Trophoblast cell (in vitro differentiated cells and primary cell): ENCODE data around the gene C12orf57.

Source experiments
- DNase-seq, 2 donors: peaks; one replicate each; pipeline ENCODE4 v3.0.0-alpha.2; 2016
- H2AFZ ChIP-seq: 2 replicates; pipeline ENCODE4 v1.6.1; 2013; ENCODE audit warnings: low read length, moderate library complexity, mild to moderate bottlenecking; ENCODE audit not compliant: insufficient read depth, poor library complexity
- H2AK5ac ChIP-seq: 2 replicates; pipeline ENCODE4 v1.6.1; 2013; ENCODE audit warnings: mild to moderate bottlenecking, low read length
- H2BK120ac ChIP-seq: 2 replicates; pipeline ENCODE4 v1.6.1; 2013; ENCODE audit warnings: low read length, mild to moderate bottlenecking, moderate library complexity; ENCODE audit not compliant: insufficient read depth, poor library complexity
- H2BK12ac ChIP-seq: 2 replicates; pipeline ENCODE4 v1.6.1; 2013; ENCODE audit warnings: mild to moderate bottlenecking, low read length, moderate library complexity
- H2BK5ac ChIP-seq: 2 replicates; pipeline ENCODE4 v1.6.1; 2013; ENCODE audit warnings: low read length, low read depth, moderate library complexity, mild to moderate bottlenecking; ENCODE audit not compliant: poor library complexity
- H3K14ac ChIP-seq: 2 replicates; pipeline ENCODE4 v1.6.1; 2013; ENCODE audit warnings: mild to moderate bottlenecking, low read length
- H3K18ac ChIP-seq: 2 replicates; pipeline ENCODE4 v1.6.1; 2013; ENCODE audit warnings: mild to moderate bottlenecking, low read length
- H3K23ac ChIP-seq: 2 replicates; pipeline ENCODE4 v1.6.1; 2013; ENCODE audit warnings: low read length
- H3K27ac ChIP-seq: 2 replicates; pipeline ENCODE4 v1.5.1; 2013; ENCODE audit warnings: low read depth, mild to moderate bottlenecking, inconsistent platforms, low read length, moderate library complexity
- H3K27me3 ChIP-seq: 2 replicates; pipeline ENCODE4 v1.6.1; 2013; ENCODE audit warnings: inconsistent platforms, mild to moderate bottlenecking, low read length, moderate library complexity; ENCODE audit not compliant: insufficient read depth
- H3K36me3 ChIP-seq, 2 experiments: 1 replicate in 1 of 2; 2 replicates in 1 of 2; pipeline ENCODE4 v1.6.1; 2013; ENCODE audit warnings: low read length in 2 of 2, mild to moderate bottlenecking in 2 of 2, moderate library complexity in 1 of 2; ENCODE audit not compliant: insufficient read depth in 2 of 2, control insufficient read depth in 1 of 2
- H3K4ac ChIP-seq: 2 replicates; pipeline ENCODE4 v1.6.1; 2013; ENCODE audit warnings: low read depth, mild to moderate bottlenecking, low read length, moderate library complexity
- H3K4me1 ChIP-seq, 2 experiments: 1 replicate in 1 of 2; 2 replicates in 1 of 2; pipeline ENCODE4 v1.6.1; 2013; ENCODE audit warnings: low read length in 2 of 2, mild to moderate bottlenecking in 2 of 2, moderate library complexity in 1 of 2; ENCODE audit not compliant: insufficient read depth in 2 of 2, control insufficient read depth in 1 of 2
- H3K4me2 ChIP-seq: 2 replicates; pipeline ENCODE4 v1.6.1; 2013; ENCODE audit warnings: inconsistent platforms, mild to moderate bottlenecking, low read length, moderate library complexity
- H3K4me3 ChIP-seq: 2 replicates; pipeline ENCODE4 v1.5.1; 2013; ENCODE audit warnings: mild to moderate bottlenecking, low read depth, low read length, inconsistent platforms
- H3K79me1 ChIP-seq: one replicate; pipeline ENCODE4 v1.6.1; 2013; ENCODE audit warnings: low read length
- H3K79me2 ChIP-seq: 2 replicates; pipeline ENCODE4 v1.6.1; 2013; ENCODE audit warnings: low read length, mild to moderate bottlenecking; ENCODE audit not compliant: control insufficient read depth, insufficient read depth, poor library complexity
- H3K9ac ChIP-seq: 2 replicates; pipeline ENCODE4 v1.6.1; 2013; ENCODE audit warnings: mild to moderate bottlenecking, low read length
- H3K9me3 ChIP-seq: 2 replicates; pipeline ENCODE4 v1.6.1; 2013; ENCODE audit warnings: low read depth, mild to moderate bottlenecking, control low read depth, inconsistent platforms, low read length; ENCODE audit not compliant: insufficient read depth
- H4K12ac ChIP-seq: 2 replicates; pipeline ENCODE4 v1.6.1; 2013; ENCODE audit warnings: low read depth, mild to moderate bottlenecking, low read length, moderate library complexity
- H4K8ac ChIP-seq: 2 replicates; pipeline ENCODE4 v1.6.1; 2013; ENCODE audit warnings: low read depth, mild to moderate bottlenecking, low read length, moderate library complexity
- H4K91ac ChIP-seq: one replicate; pipeline ENCODE4 v1.6.1; 2013; ENCODE audit warnings: low read depth, mild to moderate bottlenecking, low read length, moderate library complexity
- whole genome bisulfite sequencing: extraction: QIAGEN DNeasy Blood & Tissue Kit; methylation state at CpG from one replicate; pipeline ENCODE4 v1.1.7; 2013; ENCODE audit warnings: missing lambda C conversion rate; ENCODE audit not compliant: insufficient read length, insufficient coverage; ENCODE audit errors: extremely low coverage; 5-methylcytosine and 5-hydroxymethylcytosine counted together

Gene C12orf57

DNA sequence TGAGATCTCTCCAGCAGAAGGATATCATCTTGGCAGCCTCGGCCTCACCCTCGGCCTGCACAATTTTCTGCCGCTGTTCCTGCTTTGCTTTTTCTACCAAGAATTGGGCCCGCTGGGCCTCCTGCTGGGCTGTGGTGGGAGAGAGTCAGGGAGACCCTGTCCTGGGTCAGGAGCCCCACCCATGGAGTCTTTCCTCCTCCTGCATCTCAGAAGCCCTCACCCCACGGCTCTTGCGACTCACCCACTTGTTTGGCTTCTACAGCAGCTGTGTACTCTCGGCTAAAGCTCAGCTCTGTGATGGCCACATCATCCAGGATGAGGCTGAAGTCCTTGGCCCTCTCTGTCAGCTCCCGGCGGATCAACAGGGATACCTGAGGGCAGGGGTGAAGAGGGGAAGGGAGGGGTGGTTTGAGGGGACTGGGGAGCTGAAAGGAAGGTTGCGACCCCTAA lies 23.9 kb downstream of the C12orf57 start:
- no peak overlapping the region for H2BK120ac ChIP-seq
- peaks cover 25% of the 10 kb centered on the region for H3K79me2 ChIP-seq
- H4K8ac ChIP-seq = no peak overlapping the region
- H4K91ac ChIP-seq = no peak overlapping the region
- no peak overlapping the region for H3K4ac ChIP-seq
- peaks cover 32 to 45% of the 10 kb centered on the region in 2 experiments for H3K36me3 ChIP-seq
- peaks cover 8 to 14% of the 10 kb centered on the region in 2 experiments for H3K4me1 ChIP-seq
- H3K4me2 ChIP-seq = no peak overlapping the region
- no peak overlapping the region for H2AK5ac ChIP-seq
- H3K18ac ChIP-seq = no peak overlapping the region
- no peak overlapping the region for H3K9ac ChIP-seq
- no peak overlapping the region for H3K14ac ChIP-seq
- H2BK5ac ChIP-seq = no peak overlapping the region
- no peak for DNase-seq
- no CpG with 5 or more reads among the region's 10 CpGs for WGBS
- H3K79me1 ChIP-seq = peaks cover 21% of the 10 kb centered on the region
- no peak overlapping the region for H2AFZ ChIP-seq
- H3K27me3 ChIP-seq = no peaks in the 10 kb centered on the region
- no peak overlapping the region for H3K23ac ChIP-seq
- H4K12ac ChIP-seq = peak overlapping the region; percentile 16
- H3K27ac ChIP-seq = no peak overlapping the region
- no peak overlapping the region for H2BK12ac ChIP-seq
- H3K9me3 ChIP-seq = peaks cover 5% of the 10 kb centered on the region
- H3K4me3 ChIP-seq = no peak overlapping the region

DNA sequence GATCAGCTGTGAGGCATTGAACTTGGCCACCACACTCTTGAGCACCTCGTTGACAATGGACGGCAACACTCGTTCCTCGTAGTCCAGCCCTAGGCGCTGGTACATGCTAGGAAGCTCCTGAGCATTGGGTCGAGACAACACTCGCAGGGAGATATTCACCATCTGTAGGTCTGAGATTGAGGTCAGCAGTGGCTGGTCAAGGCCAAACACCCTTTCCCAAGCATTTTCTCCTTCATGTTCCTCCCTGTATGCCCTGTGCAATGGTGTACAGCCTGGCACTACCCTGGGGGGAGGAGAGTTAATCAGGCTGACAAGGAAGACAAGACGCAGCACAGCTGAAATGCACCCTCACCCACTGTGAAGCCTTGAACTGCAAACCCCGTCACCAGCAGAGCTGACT lies 24.6 kb downstream of the C12orf57 start:
- no peak overlapping the region for H2AK5ac ChIP-seq
- H3K79me2 ChIP-seq = peaks cover 19% of the 10 kb centered on the region
- H3K9ac ChIP-seq = peak overlapping the region; percentile 36
- H3K4me3 ChIP-seq = no peak overlapping the region
- H3K27me3 ChIP-seq = no peaks in the 10 kb centered on the region
- peaks cover 32 to 45% of the 10 kb centered on the region in 2 experiments for H3K36me3 ChIP-seq
- H4K91ac ChIP-seq = no peak overlapping the region
- WGBS = no CpG with 5 or more reads among the region's 9 CpGs
- H3K4me2 ChIP-seq = peak overlapping the region; percentile 54
- H4K12ac ChIP-seq = no peak overlapping the region
- H2BK120ac ChIP-seq = no peak overlapping the region
- no peak overlapping the region for H2BK5ac ChIP-seq
- H2BK12ac ChIP-seq = no peak overlapping the region
- H3K14ac ChIP-seq = no peak overlapping the region
- H3K23ac ChIP-seq = peak overlapping the region; percentile 56
- H3K9me3 ChIP-seq = peaks cover 3% of the 10 kb centered on the region
- H4K8ac ChIP-seq = no peak overlapping the region
- no peak overlapping the region for H3K4ac ChIP-seq
- DNase-seq = no peak
- H3K18ac ChIP-seq = no peak overlapping the region
- no peak overlapping the region for H2AFZ ChIP-seq
- no peak overlapping the region for H3K27ac ChIP-seq
- H3K4me1 ChIP-seq = peaks cover 6 to 13% of the 10 kb centered on the region in 2 experiments
- peaks cover 14% of the 10 kb centered on the region for H3K79me1 ChIP-seq

DNA sequence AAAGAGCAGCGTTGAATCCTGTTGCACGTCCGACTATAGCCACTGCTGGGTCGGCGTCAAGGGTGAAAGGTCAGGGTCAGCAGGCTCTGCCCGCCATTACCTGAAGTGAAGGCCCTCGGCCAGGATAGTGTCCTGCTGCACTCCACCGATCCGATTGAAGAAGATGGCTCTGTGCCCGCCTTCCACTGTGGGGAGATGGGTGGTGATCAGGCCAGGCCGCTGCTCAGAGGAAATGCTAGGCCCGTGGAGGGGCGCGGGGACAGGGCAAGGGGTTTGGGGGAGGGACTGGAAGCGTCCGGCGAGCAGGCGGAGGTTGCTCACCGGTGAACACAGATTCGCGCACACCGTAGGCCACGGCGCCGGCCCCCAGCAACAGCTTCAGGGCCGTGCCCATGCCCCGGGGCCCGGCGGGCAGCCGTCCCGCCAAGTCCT lies 26.3 kb downstream of the C12orf57 start:
- Histone ChIP-seq H3K14ac (peak overlapping the region; percentile 88), H4K8ac (peak overlapping the region; percentile 95), H3K9ac (peak overlapping the region; percentile 97), H3K4me1 (peaks cover 3 to 5% of the 10 kb centered on the region in 2 experiments), H2AK5ac (peak overlapping the region; percentile 82), H3K4me3 (peak overlapping the region; percentile 93), H3K27ac (peak overlapping the region; percentile 47), H2BK120ac (peak overlapping the region; percentile 57), H3K4me2 (peak overlapping the region; percentile 99), H3K4ac (peak overlapping the region; percentile 25), H4K91ac (peak overlapping the region; percentile 94), H3K27me3 (no peaks in the 10 kb centered on the region), H3K79me2 (peaks cover 10% of the 10 kb centered on the region), H4K12ac (peak overlapping the region; percentile 71), H3K79me1 (peaks cover 9% of the 10 kb centered on the region), H3K18ac (peak overlapping the region; percentile 87), H3K36me3 (peaks cover 32 to 49% of the 10 kb centered on the region in 2 experiments), H2BK12ac (no peak overlapping the region), H2BK5ac (peak overlapping the region; percentile 52), H3K9me3 (peaks cover 3% of the 10 kb centered on the region), H2AFZ (peak overlapping the region; percentile 53), H3K23ac (no peak overlapping the region)
- peak in 1 of 2 donors; percentile 27 for DNase-seq
- no CpG with 5 or more reads among the region's 31 CpGs for WGBS

DNA sequence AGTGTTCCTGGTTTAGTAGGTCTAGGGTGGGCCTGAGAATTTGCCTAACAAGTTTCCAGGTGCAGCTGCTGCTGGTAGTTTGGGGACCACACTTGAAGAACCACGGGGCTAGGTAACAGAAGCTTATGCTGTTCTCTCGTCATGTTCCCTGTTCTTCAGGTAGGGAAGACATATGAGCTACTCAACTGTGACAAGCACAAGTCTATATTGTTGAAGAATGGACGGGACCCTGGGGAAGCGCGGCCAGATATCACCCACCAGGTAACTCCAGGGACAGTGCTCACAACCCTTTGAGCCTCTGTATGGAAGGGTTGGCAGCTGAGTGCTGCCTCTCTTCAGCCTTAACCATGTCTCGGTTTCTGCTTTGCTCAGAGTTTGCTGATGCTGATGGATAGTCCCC lies 30.4 kb downstream of the C12orf57 start:
- Histone ChIP-seq H3K4me3 (no peak overlapping the region), H3K79me2 (peaks cover 10% of the 10 kb centered on the region), H3K4me2 (no peak overlapping the region), H3K14ac (no peak overlapping the region), H3K27me3 (no peaks in the 10 kb centered on the region), H4K8ac (no peak overlapping the region), H2BK12ac (no peak overlapping the region), H3K36me3 (peaks cover 29 to 49% of the 10 kb centered on the region in 2 experiments), H3K79me1 (peaks cover 9% of the 10 kb centered on the region), H2BK120ac (no peak overlapping the region), H3K23ac (no peak overlapping the region), H3K4me1 (peaks cover 11 to 17% of the 10 kb centered on the region in 2 experiments), H2AK5ac (no peak overlapping the region), H3K4ac (no peak overlapping the region), H4K12ac (no peak overlapping the region), H3K9me3 (no peaks in the 10 kb centered on the region), H2AFZ (no peak overlapping the region), H2BK5ac (no peak overlapping the region), H3K9ac (peak overlapping the region; percentile 19), H4K91ac (no peak overlapping the region), H3K27ac (no peak overlapping the region), H3K18ac (no peak overlapping the region)
- no peak for DNase-seq
- no CpG with 5 or more reads among the region's 6 CpGs for WGBS
